ENCODE measurements around the gene RALGPS1.

The RALGPS1 gene

GRCh38 chr9:126979461-126979860, 64.9 kb downstream of the RALGPS1 start:
- Histone ChIP-seq H2BK120ac (ENCODE audit: insufficient read depth, low read length, poor library complexity) (no peak overlapping the region), H3K4me3 (ENCODE audit: low read depth, low read length) (no peak overlapping the region), H4K12ac (ENCODE audit: low read depth, low read length) (no peak overlapping the region), H3K36me3 (ENCODE audit: control insufficient read depth in 1 of 2, insufficient read depth in 2 of 2, low read length in 2 of 2) (no peaks in the 10 kb centered on the region), H2BK12ac (ENCODE audit: low read length) (no peak overlapping the region), H4K8ac (ENCODE audit: low read depth, low read length) (no peak overlapping the region), H3K27me3 (ENCODE audit: insufficient read depth, low read length) (no peaks in the 10 kb centered on the region), H2BK5ac (ENCODE audit: low read depth, low read length, poor library complexity) (no peak overlapping the region), H3K4me2 (ENCODE audit: low read length) (no peak overlapping the region), H2AFZ (ENCODE audit: insufficient read depth, low read length, poor library complexity) (no peak overlapping the region), H4K91ac (ENCODE audit: low read depth, low read length) (no peak overlapping the region), H3K23ac (ENCODE audit: low read length) (no peak overlapping the region), H3K79me2 (ENCODE audit: control insufficient read depth, insufficient read depth, low read length, poor library complexity) (no peaks in the 10 kb centered on the region), H3K4me1 (ENCODE audit: control insufficient read depth in 1 of 2, insufficient read depth in 2 of 2, low read length in 2 of 2) (no peaks in the 10 kb centered on the region), H3K4ac (ENCODE audit: low read depth, low read length) (no peak overlapping the region), H3K27ac (ENCODE audit: low read depth, low read length) (no peak overlapping the region), H2AK5ac (ENCODE audit: low read length) (no peak overlapping the region), H3K79me1 (ENCODE audit: low read length) (no peaks in the 10 kb centered on the region), H3K18ac (ENCODE audit: low read length) (no peak overlapping the region), H3K14ac (ENCODE audit: low read length) (no peak overlapping the region), H3K9me3 (ENCODE audit: insufficient read depth, low read depth, low read length) (peaks cover 3% of the 10 kb centered on the region), H3K9ac (ENCODE audit: low read length) (no peak overlapping the region)
- no CpG with 5 or more reads among the region's 5 CpGs for WGBS (ENCODE audit: extremely low coverage, insufficient coverage, insufficient read length)
- DNase-seq, result no peak

- H3K9me3 ChIP-seq (ENCODE audit: insufficient read depth, low read depth, low read length), result peaks cover 3% of the 10 kb centered on the region
- H3K23ac ChIP-seq (ENCODE audit: low read length), result no peak overlapping the region
- no peak overlapping the region for H4K8ac ChIP-seq (ENCODE audit: low read depth, low read length)
- no peak overlapping the region for H2BK120ac ChIP-seq (ENCODE audit: insufficient read depth, low read length, poor library complexity)
- H3K14ac ChIP-seq (ENCODE audit: low read length), result no peak overlapping the region
- no peak overlapping the region for H3K4ac ChIP-seq (ENCODE audit: low read depth, low read length)
- H3K18ac ChIP-seq (ENCODE audit: low read length), result no peak overlapping the region
- no peak overlapping the region for H2BK12ac ChIP-seq (ENCODE audit: low read length)
- H3K4me1 ChIP-seq (ENCODE audit: control insufficient read depth in 1 of 2, insufficient read depth in 2 of 2, low read length in 2 of 2), result no peaks in the 10 kb centered on the region
- no peaks in the 10 kb centered on the region for H3K79me1 ChIP-seq (ENCODE audit: low read length)
- H3K27ac ChIP-seq (ENCODE audit: low read depth, low read length), result no peak overlapping the region
- no peaks in the 10 kb centered on the region for H3K27me3 ChIP-seq (ENCODE audit: insufficient read depth, low read length)
- H2BK5ac ChIP-seq (ENCODE audit: low read depth, low read length, poor library complexity), result no peak overlapping the region
- no peak overlapping the region for H3K9ac ChIP-seq (ENCODE audit: low read length)
- H4K91ac ChIP-seq (ENCODE audit: low read depth, low read length), result no peak overlapping the region
- no peak overlapping the region for H4K12ac ChIP-seq (ENCODE audit: low read depth, low read length)
- H3K36me3 ChIP-seq (ENCODE audit: control insufficient read depth in 1 of 2, insufficient read depth in 2 of 2, low read length in 2 of 2), result no peaks in the 10 kb centered on the region
- H2AFZ ChIP-seq (ENCODE audit: insufficient read depth, low read length, poor library complexity), result no peak overlapping the region
- no peak overlapping the region for H2AK5ac ChIP-seq (ENCODE audit: low read length)
- H3K79me2 ChIP-seq (ENCODE audit: control insufficient read depth, insufficient read depth, low read length, poor library complexity), result no peaks in the 10 kb centered on the region
- no peak for DNase-seq
- no peak overlapping the region for H3K4me3 ChIP-seq (ENCODE audit: low read depth, low read length)
- no peak overlapping the region for H3K4me2 ChIP-seq (ENCODE audit: low read length)
Observed at GRCh38 chr9:126980231-126980630, 65.6 kb downstream of the RALGPS1 start.

- H3K79me2 ChIP-seq (ENCODE audit: control insufficient read depth, insufficient read depth, low read length, poor library complexity), result no peaks in the 10 kb centered on the region
- no peak overlapping the region for H4K91ac ChIP-seq (ENCODE audit: low read depth, low read length)
- no peak overlapping the region for H3K14ac ChIP-seq (ENCODE audit: low read length)
- H3K4me2 ChIP-seq (ENCODE audit: low read length), result no peak overlapping the region
- H2BK5ac ChIP-seq (ENCODE audit: low read depth, low read length, poor library complexity), result no peak overlapping the region
- H2AFZ ChIP-seq (ENCODE audit: insufficient read depth, low read length, poor library complexity), result no peak overlapping the region
- H2BK12ac ChIP-seq (ENCODE audit: low read length), result no peak overlapping the region
- no peak overlapping the region for H3K9ac ChIP-seq (ENCODE audit: low read length)
- no peak overlapping the region for H2AK5ac ChIP-seq (ENCODE audit: low read length)
- DNase-seq, result no peak
- no peaks in the 10 kb centered on the region for H3K4me1 ChIP-seq (ENCODE audit: control insufficient read depth in 1 of 2, insufficient read depth in 2 of 2, low read length in 2 of 2)
- no peaks in the 10 kb centered on the region for H3K36me3 ChIP-seq (ENCODE audit: control insufficient read depth in 1 of 2, insufficient read depth in 2 of 2, low read length in 2 of 2)
- no peak overlapping the region for H3K18ac ChIP-seq (ENCODE audit: low read length)
- no peak overlapping the region for H4K8ac ChIP-seq (ENCODE audit: low read depth, low read length)
- no CpG with 5 or more reads among the region's 2 CpGs for WGBS (ENCODE audit: extremely low coverage, insufficient coverage, insufficient read length)
- H4K12ac ChIP-seq (ENCODE audit: low read depth, low read length), result no peak overlapping the region
- H3K79me1 ChIP-seq (ENCODE audit: low read length), result no peaks in the 10 kb centered on the region
- H3K27ac ChIP-seq (ENCODE audit: low read depth, low read length), result no peak overlapping the region
- no peak overlapping the region for H3K4me3 ChIP-seq (ENCODE audit: low read depth, low read length)
- no peaks in the 10 kb centered on the region for H3K27me3 ChIP-seq (ENCODE audit: insufficient read depth, low read length)
- peaks cover 3% of the 10 kb centered on the region for H3K9me3 ChIP-seq (ENCODE audit: insufficient read depth, low read depth, low read length)
- H2BK120ac ChIP-seq (ENCODE audit: insufficient read depth, low read length, poor library complexity), result no peak overlapping the region
- H3K23ac ChIP-seq (ENCODE audit: low read length), result no peak overlapping the region
- H3K4ac ChIP-seq (ENCODE audit: low read depth, low read length), result no peak overlapping the region
Observed at GRCh38 chr9:126981218-126981617, 66.6 kb downstream of the RALGPS1 start.

GRCh38 chr9:126982215-126983002, 67.8 kb downstream of the RALGPS1 start:
- Histone ChIP-seq H3K4ac (ENCODE audit: low read depth, low read length) (no peak overlapping the region), H3K14ac (ENCODE audit: low read length) (no peak overlapping the region), H3K79me1 (ENCODE audit: low read length) (no peaks in the 10 kb centered on the region), H2BK12ac (ENCODE audit: low read length) (no peak overlapping the region), H3K9ac (ENCODE audit: low read length) (no peak overlapping the region), H4K8ac (ENCODE audit: low read depth, low read length) (no peak overlapping the region), H3K27ac (ENCODE audit: low read depth, low read length) (no peak overlapping the region), H3K4me2 (ENCODE audit: low read length) (no peak overlapping the region), H3K18ac (ENCODE audit: low read length) (no peak overlapping the region), H4K12ac (ENCODE audit: low read depth, low read length) (no peak overlapping the region), H3K4me3 (ENCODE audit: low read depth, low read length) (no peak overlapping the region), H2BK5ac (ENCODE audit: low read depth, low read length, poor library complexity) (no peak overlapping the region), H3K36me3 (ENCODE audit: control insufficient read depth in 1 of 2, insufficient read depth in 2 of 2, low read length in 2 of 2) (no peaks in the 10 kb centered on the region), H2AK5ac (ENCODE audit: low read length) (no peak overlapping the region), H2AFZ (ENCODE audit: insufficient read depth, low read length, poor library complexity) (no peak overlapping the region), H3K23ac (ENCODE audit: low read length) (no peak overlapping the region), H3K27me3 (ENCODE audit: insufficient read depth, low read length) (no peaks in the 10 kb centered on the region), H2BK120ac (ENCODE audit: insufficient read depth, low read length, poor library complexity) (no peak overlapping the region), H3K4me1 (ENCODE audit: control insufficient read depth in 1 of 2, insufficient read depth in 2 of 2, low read length in 2 of 2) (no peaks in the 10 kb centered on the region), H4K91ac (ENCODE audit: low read depth, low read length) (no peak overlapping the region), H3K9me3 (ENCODE audit: insufficient read depth, low read depth, low read length) (peaks cover 3% of the 10 kb centered on the region), H3K79me2 (ENCODE audit: control insufficient read depth, insufficient read depth, low read length, poor library complexity) (no peaks in the 10 kb centered on the region)
- WGBS (ENCODE audit: extremely low coverage, insufficient coverage, insufficient read length), result no CpG with 5 or more reads among the region's 5 CpGs
- DNase-seq, result no peak
